PC-3 (cell line): ENCODE measurements around the gene MAP1S.

Experiments used
- EZH2 ChIP-seq: fragments of 300-600 bp; sonication (generic); IDR thresholded peaks from one replicate; pipeline ENCODE4 v1.6.1; 2017; ENCODE audit warnings: antibody characterized with exemption, mild to moderate bottlenecking, low read length; ENCODE audit not compliant: unreplicated experiment
- TF ChIP-seq, protein P1 (sequence below): fragments of 300-600 bp; sonication (generic); conservative IDR thresholded peaks from 2 replicates; pipeline ENCODE4 v1.5.1; 2017; ENCODE audit warnings: antibody characterized with exemption, low read depth, mild to moderate bottlenecking, low read length

GRCh38 chr19:17681505-17682125, 37.7 kb upstream of the MAP1S start:
- TF ChIP-seq, protein P1, sequence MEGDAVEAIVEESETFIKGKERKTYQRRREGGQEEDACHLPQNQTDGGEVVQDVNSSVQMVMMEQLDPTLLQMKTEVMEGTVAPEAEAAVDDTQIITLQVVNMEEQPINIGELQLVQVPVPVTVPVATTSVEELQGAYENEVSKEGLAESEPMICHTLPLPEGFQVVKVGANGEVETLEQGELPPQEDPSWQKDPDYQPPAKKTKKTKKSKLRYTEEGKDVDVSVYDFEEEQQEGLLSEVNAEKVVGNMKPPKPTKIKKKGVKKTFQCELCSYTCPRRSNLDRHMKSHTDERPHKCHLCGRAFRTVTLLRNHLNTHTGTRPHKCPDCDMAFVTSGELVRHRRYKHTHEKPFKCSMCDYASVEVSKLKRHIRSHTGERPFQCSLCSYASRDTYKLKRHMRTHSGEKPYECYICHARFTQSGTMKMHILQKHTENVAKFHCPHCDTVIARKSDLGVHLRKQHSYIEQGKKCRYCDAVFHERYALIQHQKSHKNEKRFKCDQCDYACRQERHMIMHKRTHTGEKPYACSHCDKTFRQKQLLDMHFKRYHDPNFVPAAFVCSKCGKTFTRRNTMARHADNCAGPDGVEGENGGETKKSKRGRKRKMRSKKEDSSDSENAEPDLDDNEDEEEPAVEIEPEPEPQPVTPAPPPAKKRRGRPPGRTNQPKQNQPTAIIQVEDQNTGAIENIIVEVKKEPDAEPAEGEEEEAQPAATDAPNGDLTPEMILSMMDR: no peak
- no peak for TF ChIP-seq EZH2
